ENCODE results near the gene PHYHD1.

DNA sequence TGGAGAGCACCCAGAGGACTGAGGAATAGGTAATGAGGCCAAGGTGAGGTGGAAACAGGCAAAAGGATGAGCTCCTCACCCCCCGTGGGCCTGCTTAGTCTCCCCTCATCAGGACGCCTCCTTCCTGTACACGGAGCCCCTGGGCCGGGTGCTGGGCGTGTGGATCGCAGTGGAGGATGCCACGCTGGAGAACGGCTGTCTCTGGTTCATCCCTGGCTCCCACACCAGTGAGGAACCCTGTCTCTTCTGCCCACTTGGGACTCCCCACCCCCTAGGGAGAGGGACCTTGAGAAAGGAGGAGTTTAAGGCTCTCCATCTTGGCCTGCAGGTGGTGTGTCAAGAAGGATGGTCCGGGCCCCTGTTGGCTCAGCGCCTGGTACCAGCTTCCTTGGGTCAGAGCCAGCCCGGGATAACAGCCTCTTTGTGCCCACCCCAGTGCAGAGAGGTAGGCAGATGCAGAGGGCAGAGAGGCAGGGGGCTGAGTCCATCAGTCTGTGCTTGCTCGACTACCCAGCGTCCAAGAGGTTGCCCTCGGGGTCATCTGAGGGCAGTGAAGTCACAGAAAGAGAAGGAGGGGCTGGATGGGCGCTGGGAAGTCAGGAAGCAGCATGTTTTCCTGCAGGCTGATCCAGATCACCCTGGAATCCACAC lies 19.6 kb downstream of the PHYHD1 start:
- TF ChIP-seq CEBPB (IDR thresholded peaks at IDR 0.05; ENCODE audit: low read depth, low read length), result no peak
- TF ChIP-seq, protein P1, sequence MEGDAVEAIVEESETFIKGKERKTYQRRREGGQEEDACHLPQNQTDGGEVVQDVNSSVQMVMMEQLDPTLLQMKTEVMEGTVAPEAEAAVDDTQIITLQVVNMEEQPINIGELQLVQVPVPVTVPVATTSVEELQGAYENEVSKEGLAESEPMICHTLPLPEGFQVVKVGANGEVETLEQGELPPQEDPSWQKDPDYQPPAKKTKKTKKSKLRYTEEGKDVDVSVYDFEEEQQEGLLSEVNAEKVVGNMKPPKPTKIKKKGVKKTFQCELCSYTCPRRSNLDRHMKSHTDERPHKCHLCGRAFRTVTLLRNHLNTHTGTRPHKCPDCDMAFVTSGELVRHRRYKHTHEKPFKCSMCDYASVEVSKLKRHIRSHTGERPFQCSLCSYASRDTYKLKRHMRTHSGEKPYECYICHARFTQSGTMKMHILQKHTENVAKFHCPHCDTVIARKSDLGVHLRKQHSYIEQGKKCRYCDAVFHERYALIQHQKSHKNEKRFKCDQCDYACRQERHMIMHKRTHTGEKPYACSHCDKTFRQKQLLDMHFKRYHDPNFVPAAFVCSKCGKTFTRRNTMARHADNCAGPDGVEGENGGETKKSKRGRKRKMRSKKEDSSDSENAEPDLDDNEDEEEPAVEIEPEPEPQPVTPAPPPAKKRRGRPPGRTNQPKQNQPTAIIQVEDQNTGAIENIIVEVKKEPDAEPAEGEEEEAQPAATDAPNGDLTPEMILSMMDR (conservative IDR thresholded peaks at IDR 0.05; ENCODE audit: low read depth, low read length), result no peak
- no peak for TF ChIP-seq RFX5 (IDR thresholded peaks at IDR 0.05; ENCODE audit: low read depth, low read length)
- TF ChIP-seq MXI1 (IDR thresholded peaks at IDR 0.05; ENCODE audit: borderline replicate concordance, low read depth, low read length), result no peak
